Calu3 (cell line): ENCODE results near the gene PRR7. TPM values are rescaled to one million over a fixed set of nuclear protein-coding genes. Genes with fewer than 3 reads are reported as not detected.

ENCODE experiments used
- BruUV-seq: library from RNA; stranded (reverse); fragments of 400-500 nt; replicated peaks from 2 replicates; lab custom pipeline; 2021; lab: Mats Ljungman, UMichigan
- CTCF ChIA-PET: fragments of 300-600 bp; sonication (Branson Sonifier 250); formaldehyde crosslinking; loops from one replicate; lab custom pipeline; 2022; ENCODE audit warnings: antibody characterized with exemption; lab: Charles Lee
- DNase-seq: peaks from one replicate; pipeline ENCODE4 v3.0.0; 2022
- H3K27ac Mint-ChIP-seq: one replicate; pipeline ENCODE4 v1.8.0; 2022; ENCODE audit warnings: mixed read lengths; ENCODE audit not compliant: unreplicated experiment
- H3K27me3 Mint-ChIP-seq: one replicate; pipeline ENCODE4 v1.8.0; 2022; ENCODE audit warnings: mixed read lengths; ENCODE audit not compliant: unreplicated experiment
- H3K36me3 Mint-ChIP-seq: one replicate; pipeline ENCODE4 v1.8.0; 2022; ENCODE audit warnings: mild to moderate bottlenecking, moderate library complexity, mixed read lengths; ENCODE audit not compliant: insufficient read depth, unreplicated experiment
- H3K4me1 Mint-ChIP-seq: one replicate; pipeline ENCODE4 v1.8.0; 2022; ENCODE audit warnings: mild to moderate bottlenecking, low read depth, mixed read lengths; ENCODE audit not compliant: unreplicated experiment
- H3K4me3 Mint-ChIP-seq: one replicate; pipeline ENCODE4 v1.8.0; 2022; ENCODE audit warnings: mild to moderate bottlenecking, low read depth, moderate library complexity, mixed read lengths; ENCODE audit not compliant: unreplicated experiment
- H3K9me3 Mint-ChIP-seq: one replicate; pipeline ENCODE4 v1.8.0; 2022; ENCODE audit warnings: low read depth, mixed read lengths; ENCODE audit not compliant: unreplicated experiment
- CTCF ChIP-seq: fragments of 200-600 bp; IDR thresholded peaks from one replicate; pipeline ENCODE4 v1.8.0; 2022; ENCODE audit warnings: antibody characterized with exemption; ENCODE audit not compliant: unreplicated experiment
- intact Hi-C: fragments of 100-400 bp; cut with micrococcal nuclease; formaldehyde crosslinking; loops from one replicate; pipeline ENCODE4 v1.10.0; 2022; ENCODE audit not compliant: unreplicated experiment
- total RNA-seq: library from RNA; stranded (reverse); gene quantifications from 2 replicates; pipeline ENCODE4 v1.2.3, GENCODE V29; 2022

Gene PRR7
- total RNA-seq, 1 experiment from 2014 or later = 25.2 TPM

GRCh38 chr5:177444106-177445051, 2.2 kb upstream of the PRR7 start:
- DNase-seq = no peak
- no TSS peak for BruUV-seq
- Mint-ChIP-seq H3K36me3 (peaks cover 82% of the 10 kb centered on the region), H3K27ac (peak overlapping the region; percentile 81), H3K4me3 (peak overlapping the region; percentile 70), H3K9me3 (no peaks in the 10 kb centered on the region), H3K4me1 (peaks cover 22% of the 10 kb centered on the region), H3K27me3 (no peaks in the 10 kb centered on the region)
- intact Hi-C loops = no loop called here
- CTCF ChIA-PET = interaction anchor here (0.7 to 6.8 kb wide), 5 partner anchors 10 to 54 kb away, joined by 3 to 57 read pairs (median 5); no protein-coding TSS in a partner anchor
- no peak for TF ChIP-seq CTCF

GRCh38 chr5:177445052-177445916, 1.3 kb upstream of the PRR7 start:
- no peak for DNase-seq
- intact Hi-C loops = no loop called here
- BruUV-seq = TSS peak; percentile 40
- peak overlapping the region; percentile 81 for H3K27ac Mint-ChIP-seq
- no peaks in the 10 kb centered on the region for H3K9me3 Mint-ChIP-seq
- H3K4me1 Mint-ChIP-seq = peaks cover 22% of the 10 kb centered on the region
- CTCF ChIA-PET = interaction anchor here (0.9 to 6.8 kb wide), 5 partner anchors 10 to 135 kb away, joined by 3 to 57 read pairs (median 9); no protein-coding TSS in a partner anchor
- peak overlapping the region; percentile 70 for H3K4me3 Mint-ChIP-seq
- H3K27me3 Mint-ChIP-seq = no peaks in the 10 kb centered on the region
- peaks cover 78% of the 10 kb centered on the region for H3K36me3 Mint-ChIP-seq
- no peak for TF ChIP-seq CTCF

GRCh38 chr5:177445917-177446199, 756 bp upstream of the PRR7 start:
- TF ChIP-seq CTCF = no peak
- peaks cover 22% of the 10 kb centered on the region for H3K4me1 Mint-ChIP-seq
- H3K36me3 Mint-ChIP-seq = peaks cover 81% of the 10 kb centered on the region
- DNase-seq = no peak
- no peaks in the 10 kb centered on the region for H3K27me3 Mint-ChIP-seq
- peak overlapping the region; percentile 81 for H3K27ac Mint-ChIP-seq
- no TSS peak for BruUV-seq
- intact Hi-C loops = no loop called here
- peak overlapping the region; percentile 70 for H3K4me3 Mint-ChIP-seq
- H3K9me3 Mint-ChIP-seq = no peaks in the 10 kb centered on the region
- CTCF ChIA-PET = interaction anchor here (0.9 to 6.8 kb wide), 4 partner anchors 17 to 136 kb away, joined by 3 to 57 read pairs (median 8); no protein-coding TSS in a partner anchor

- intact Hi-C loops = no loop called here
- no peak for TF ChIP-seq CTCF
- BruUV-seq = no TSS peak
- Mint-ChIP-seq H3K4me3 (peak overlapping the region; percentile 70), H3K27me3 (no peaks in the 10 kb centered on the region), H3K4me1 (peaks cover 29% of the 10 kb centered on the region), H3K27ac (peak overlapping the region; percentile 50), H3K9me3 (no peaks in the 10 kb centered on the region), H3K36me3 (peaks cover 75% of the 10 kb centered on the region)
- peak; percentile 82 for DNase-seq
- CTCF ChIA-PET = interaction anchor here (0.6 to 6.8 kb wide), 8 partner anchors 20 to 643 kb away, joined by 4 to 57 read pairs (median 7); partner anchors contain the start of genes FGFR4 and GRK6
Measured at GRCh38 chr5:177447066-177447610, 524 bp downstream of the PRR7 start.
